Liver (tissue), 9 donors: Measurements from ENCODE around the gene PCF11. TPM values are rescaled to one million over a fixed set of nuclear protein-coding genes. Genes with fewer than 3 reads are reported as not detected.

Source experiments
- DNase-seq: peaks from one replicate; pipeline ENCODE4 v3.0.0-alpha.2; 2017; ENCODE audit warnings: low spot score
- H3K27ac ChIP-seq, 2 donors: one replicate each; pipeline ENCODE4 v1.7.0; 2013; ENCODE audit warnings: inconsistent platforms in 2 of 2, low read length in 2 of 2, control low read depth in 1 of 2, low read depth in 1 of 2, mild to moderate bottlenecking in 1 of 2
- H3K27me3 ChIP-seq, 4 donors: one replicate each; pipeline versions ENCODE4 v1.6.1 to v1.7.0; 2013; ENCODE audit warnings: low read length in 3 of 4, inconsistent platforms in 1 of 4, mild to moderate bottlenecking in 1 of 4, moderate library complexity in 1 of 4; ENCODE audit not compliant: control insufficient read depth in 4 of 4, insufficient read depth in 4 of 4
- H3K36me3 ChIP-seq, 4 donors: one replicate each; pipeline versions ENCODE4 v1.6.1 to v1.7.0; 2013; ENCODE audit warnings: low read length in 3 of 4, mild to moderate bottlenecking in 3 of 4, low read depth in 1 of 4, moderate library complexity in 1 of 4; ENCODE audit not compliant: control insufficient read depth in 4 of 4, insufficient read depth in 3 of 4
- H3K4me1 ChIP-seq, 4 donors: one replicate each; pipeline versions ENCODE4 v1.6.1 to v1.7.0; 2013; ENCODE audit warnings: low read length in 3 of 4, mild to moderate bottlenecking in 3 of 4, moderate library complexity in 1 of 4; ENCODE audit not compliant: control insufficient read depth in 4 of 4, insufficient read depth in 4 of 4
- H3K4me3 ChIP-seq, 3 donors: one replicate each; pipeline versions ENCODE4 v1.6.1 to v1.7.0; 2013; ENCODE audit warnings: low read length in 3 of 3, control low read depth in 1 of 3, low read depth in 1 of 3, mild to moderate bottlenecking in 1 of 3
- H3K9ac ChIP-seq, 2 donors: one replicate each; pipeline ENCODE4 v1.7.0; 2013; ENCODE audit warnings: low read length in 2 of 2, mild to moderate bottlenecking in 2 of 2, moderate library complexity in 2 of 2, control low read depth in 1 of 2, low read depth in 1 of 2
- H3K9me3 ChIP-seq, 4 donors: one replicate each; pipeline versions ENCODE4 v1.6.1 to v1.7.0; 2013; ENCODE audit warnings: low read length in 3 of 4; ENCODE audit not compliant: control insufficient read depth in 4 of 4
- EGR1 ChIP-seq, 2 donors: IDR thresholded peaks; 2 replicates each; pipeline ENCODE4 v1.6.1; 2016 to 2018; ENCODE audit warnings: antibody characterized with exemption in 2 of 2, low read depth in 2 of 2
- FOXA1 ChIP-seq: IDR thresholded peaks from 2 replicates; pipeline ENCODE4 v1.6.1; 2016; ENCODE audit warnings: antibody characterized with exemption
- FOXA2 ChIP-seq: IDR thresholded peaks from 2 replicates; pipeline ENCODE4 v1.6.1; 2016; ENCODE audit warnings: antibody characterized with exemption
- HNF4A ChIP-seq, 2 donors: conservative IDR thresholded peaks; 2 replicates each; pipeline ENCODE4 v1.6.1; 2016; ENCODE audit warnings: antibody characterized with exemption in 2 of 2, mild to moderate bottlenecking in 2 of 2
- NR2F2 ChIP-seq: IDR thresholded peaks from 2 replicates; pipeline ENCODE4 v1.6.1; 2016; ENCODE audit warnings: antibody characterized with exemption
- RAD21 ChIP-seq, 2 donors: IDR thresholded peaks; 2 replicates each; pipeline ENCODE4 v1.6.1; 2016; ENCODE audit warnings: antibody characterized with exemption in 2 of 2, mild to moderate bottlenecking in 2 of 2
- RXRA ChIP-seq, 2 donors: IDR thresholded peaks; 2 replicates each; pipeline ENCODE4 v1.6.1; 2017 to 2018; ENCODE audit warnings: antibody characterized with exemption in 2 of 2, mild to moderate bottlenecking in 1 of 2
- SP1 ChIP-seq: IDR thresholded peaks from 2 replicates; pipeline ENCODE4 v1.6.1; 2018; ENCODE audit warnings: antibody characterized with exemption, mild to moderate bottlenecking
- TAF1 ChIP-seq: conservative IDR thresholded peaks from 2 replicates; pipeline ENCODE4 v1.6.1; 2016; ENCODE audit warnings: antibody characterized with exemption, mild to moderate bottlenecking
- YY1 ChIP-seq: IDR thresholded peaks from 2 replicates; pipeline ENCODE4 v1.6.1; 2016; ENCODE audit warnings: antibody characterized with exemption, mild to moderate bottlenecking
- WGBS: extraction: QIAGEN DNeasy Blood & Tissue Kit; methylation state at CpG from one replicate; pipeline ENCODE4 v1.1.7; 2013; 5-methylcytosine and 5-hydroxymethylcytosine counted together
- polyA plus RNA-seq, 2 donors: library from polyadenylated mRNA; stranded (reverse) in 1 of 2; unstranded in 1 of 2; fragments of 200-250 nt in 1 of 2; fragments of >200 nt in 1 of 2; fragmentation: Nextera tagmentation in 1 of 2; extraction: Ambion mirVana in 1 of 2; gene quantifications; one replicate each; pipeline versions ENCODE4 v1.2.1 to v1.2.3, GENCODE V29; 2013 to 2015
- total RNA-seq, 2 donors: library from RNA; depleted of rRNA; stranded (reverse); fragments of >200 nt; gene quantifications; one replicate each; pipeline ENCODE4 v1.2.3, GENCODE V29; 2014
- TF ChIP-seq, protein P1 (sequence below): IDR thresholded peaks from 2 replicates; pipeline ENCODE4 v1.6.1; 2016; ENCODE audit warnings: antibody characterized with exemption
- TF ChIP-seq, protein P2 (sequence below): IDR thresholded peaks from 2 replicates; pipeline ENCODE4 v1.6.1; 2016; ENCODE audit warnings: antibody characterized with exemption
- TF ChIP-seq, protein P3 (sequence below): IDR thresholded peaks from 2 replicates; pipeline ENCODE4 v1.6.1; 2016; ENCODE audit warnings: antibody characterized with exemption, mild to moderate bottlenecking
- TF ChIP-seq, protein P4 (sequence below): IDR thresholded peaks from 2 replicates; pipeline ENCODE4 v1.6.1; 2016; ENCODE audit warnings: antibody characterized with exemption
- TF ChIP-seq, protein P5 (sequence below): fragments of 150-350 bp; IDR thresholded peaks from 2 replicates; pipeline ENCODE4 v1.5.1; 2017; ENCODE audit warnings: improper control_type of control experiment, low read depth, low read length; ENCODE audit not compliant: missing input control
- donor health status: healthy.
- donor health status: healthy.
- donor health status: healthy.
- donor health status: healthy.
- donor health status: healthy.

PCF11 gene
- total and polyA plus RNA-seq, 4 donors, result 5.9 to 39.7 (median 19.0) TPM

DNA sequence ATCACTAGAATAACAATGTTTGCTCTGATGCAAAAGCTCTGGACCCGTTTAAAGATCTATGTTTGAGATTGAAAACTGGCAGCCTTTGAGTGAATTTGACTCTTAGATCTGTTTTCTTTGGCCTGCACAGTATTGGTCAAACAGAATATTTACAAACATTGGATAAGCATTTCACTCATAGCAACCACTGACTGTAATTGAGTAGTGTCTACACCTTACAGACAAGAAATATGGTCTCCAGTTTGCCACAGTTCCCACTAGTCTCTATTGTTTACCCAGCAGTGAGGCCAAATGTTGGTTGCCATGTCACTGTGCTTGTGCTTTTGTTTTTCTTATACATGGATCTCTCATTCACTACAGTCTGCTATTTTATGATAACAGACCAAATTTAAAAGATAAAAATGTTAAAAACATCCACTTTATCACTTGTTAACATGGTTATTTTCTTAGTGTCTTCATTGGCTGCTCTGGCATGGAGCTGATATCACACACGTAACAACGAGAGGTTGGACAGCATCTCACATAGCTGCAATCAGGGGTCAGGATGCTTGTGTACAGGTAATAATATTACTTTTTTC, 48.8 kb downstream of the PCF11 start:
- H3K4me3 ChIP-seq, result no peak overlapping the region
- no peaks in the 10 kb centered on the region for H3K4me1 ChIP-seq
- no peaks in the 10 kb centered on the region for H3K27me3 ChIP-seq
- DNase-seq, result no peak
- TF ChIP-seq, protein P1, sequence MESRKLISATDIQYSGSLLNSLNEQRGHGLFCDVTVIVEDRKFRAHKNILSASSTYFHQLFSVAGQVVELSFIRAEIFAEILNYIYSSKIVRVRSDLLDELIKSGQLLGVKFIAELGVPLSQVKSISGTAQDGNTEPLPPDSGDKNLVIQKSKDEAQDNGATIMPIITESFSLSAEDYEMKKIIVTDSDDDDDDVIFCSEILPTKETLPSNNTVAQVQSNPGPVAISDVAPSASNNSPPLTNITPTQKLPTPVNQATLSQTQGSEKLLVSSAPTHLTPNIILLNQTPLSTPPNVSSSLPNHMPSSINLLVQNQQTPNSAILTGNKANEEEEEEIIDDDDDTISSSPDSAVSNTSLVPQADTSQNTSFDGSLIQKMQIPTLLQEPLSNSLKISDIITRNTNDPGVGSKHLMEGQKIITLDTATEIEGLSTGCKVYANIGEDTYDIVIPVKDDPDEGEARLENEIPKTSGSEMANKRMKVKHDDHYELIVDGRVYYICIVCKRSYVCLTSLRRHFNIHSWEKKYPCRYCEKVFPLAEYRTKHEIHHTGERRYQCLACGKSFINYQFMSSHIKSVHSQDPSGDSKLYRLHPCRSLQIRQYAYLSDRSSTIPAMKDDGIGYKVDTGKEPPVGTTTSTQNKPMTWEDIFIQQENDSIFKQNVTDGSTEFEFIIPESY, result no peak
- TF ChIP-seq RAD21 (IDR thresholded peaks at IDR 0.05) (no peak), HNF4A (conservative IDR thresholded peaks at IDR 0.05) (no peak), RXRA (IDR thresholded peaks at IDR 0.05) (no peak), FOXA1 (no peak), NR2F2 (no peak), SP1 (no peak), YY1 (no peak), FOXA2 (no peak), EGR1 (IDR thresholded peaks at IDR 0.05; ENCODE audit: low read depth in 2 of 2) (no peak)
- TF ChIP-seq, protein P2, sequence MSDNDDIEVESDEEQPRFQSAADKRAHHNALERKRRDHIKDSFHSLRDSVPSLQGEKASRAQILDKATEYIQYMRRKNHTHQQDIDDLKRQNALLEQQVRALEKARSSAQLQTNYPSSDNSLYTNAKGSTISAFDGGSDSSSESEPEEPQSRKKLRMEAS, result no peak
- TF ChIP-seq, protein P3, sequence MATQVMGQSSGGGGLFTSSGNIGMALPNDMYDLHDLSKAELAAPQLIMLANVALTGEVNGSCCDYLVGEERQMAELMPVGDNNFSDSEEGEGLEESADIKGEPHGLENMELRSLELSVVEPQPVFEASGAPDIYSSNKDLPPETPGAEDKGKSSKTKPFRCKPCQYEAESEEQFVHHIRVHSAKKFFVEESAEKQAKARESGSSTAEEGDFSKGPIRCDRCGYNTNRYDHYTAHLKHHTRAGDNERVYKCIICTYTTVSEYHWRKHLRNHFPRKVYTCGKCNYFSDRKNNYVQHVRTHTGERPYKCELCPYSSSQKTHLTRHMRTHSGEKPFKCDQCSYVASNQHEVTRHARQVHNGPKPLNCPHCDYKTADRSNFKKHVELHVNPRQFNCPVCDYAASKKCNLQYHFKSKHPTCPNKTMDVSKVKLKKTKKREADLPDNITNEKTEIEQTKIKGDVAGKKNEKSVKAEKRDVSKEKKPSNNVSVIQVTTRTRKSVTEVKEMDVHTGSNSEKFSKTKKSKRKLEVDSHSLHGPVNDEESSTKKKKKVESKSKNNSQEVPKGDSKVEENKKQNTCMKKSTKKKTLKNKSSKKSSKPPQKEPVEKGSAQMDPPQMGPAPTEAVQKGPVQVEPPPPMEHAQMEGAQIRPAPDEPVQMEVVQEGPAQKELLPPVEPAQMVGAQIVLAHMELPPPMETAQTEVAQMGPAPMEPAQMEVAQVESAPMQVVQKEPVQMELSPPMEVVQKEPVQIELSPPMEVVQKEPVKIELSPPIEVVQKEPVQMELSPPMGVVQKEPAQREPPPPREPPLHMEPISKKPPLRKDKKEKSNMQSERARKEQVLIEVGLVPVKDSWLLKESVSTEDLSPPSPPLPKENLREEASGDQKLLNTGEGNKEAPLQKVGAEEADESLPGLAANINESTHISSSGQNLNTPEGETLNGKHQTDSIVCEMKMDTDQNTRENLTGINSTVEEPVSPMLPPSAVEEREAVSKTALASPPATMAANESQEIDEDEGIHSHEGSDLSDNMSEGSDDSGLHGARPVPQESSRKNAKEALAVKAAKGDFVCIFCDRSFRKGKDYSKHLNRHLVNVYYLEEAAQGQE, result no peak
- TF ChIP-seq, protein P4, sequence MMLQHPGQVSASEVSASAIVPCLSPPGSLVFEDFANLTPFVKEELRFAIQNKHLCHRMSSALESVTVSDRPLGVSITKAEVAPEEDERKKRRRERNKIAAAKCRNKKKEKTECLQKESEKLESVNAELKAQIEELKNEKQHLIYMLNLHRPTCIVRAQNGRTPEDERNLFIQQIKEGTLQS, result no peak
- H3K27ac ChIP-seq, result no peak overlapping the region
- no peak overlapping the region for H3K9ac ChIP-seq
- no peaks in the 10 kb centered on the region for H3K9me3 ChIP-seq
- 78% methylated on average over 3 of the region's 3 CpGs for WGBS
- H3K36me3 ChIP-seq, result peaks cover 0 to 2% (median 0%) of the 10 kb centered on the region in 4 donors

DNA sequence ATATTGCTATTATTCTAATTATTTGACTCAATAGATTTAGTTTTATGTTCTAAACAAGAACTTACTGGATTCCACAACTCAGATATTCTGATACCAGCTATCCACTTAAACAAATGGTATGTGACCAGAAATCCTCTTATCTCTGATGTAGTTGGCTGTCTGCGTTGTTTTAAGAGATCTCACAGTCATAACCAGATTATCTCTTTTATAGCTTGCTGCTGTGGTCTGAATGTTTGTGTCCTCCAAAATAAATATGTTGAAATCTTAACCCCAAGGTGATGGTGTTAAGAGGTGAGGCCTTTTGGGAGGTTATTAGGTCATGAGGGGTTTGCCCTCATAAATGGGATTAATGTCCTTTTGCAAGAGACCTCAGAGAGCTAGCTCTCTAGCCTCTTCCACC, 49.3 kb downstream of the PCF11 start:
- Histone ChIP-seq H3K9ac (no peak overlapping the region), H3K4me1 (no peaks in the 10 kb centered on the region), H3K9me3 (no peaks in the 10 kb centered on the region), H3K27me3 (no peaks in the 10 kb centered on the region), H3K36me3 (peaks cover 0 to 2% (median 0%) of the 10 kb centered on the region in 4 donors), H3K27ac (no peak overlapping the region), H3K4me3 (no peak overlapping the region)
- 86% methylated on average over 1 of the region's 1 CpG for WGBS
- DNase-seq, result no peak
- TF ChIP-seq, protein P1, result no peak
- no peak for TF ChIP-seq HNF4A (conservative IDR thresholded peaks at IDR 0.05)
- TF ChIP-seq NR2F2, result no peak
- TF ChIP-seq, protein P2, result no peak
- TF ChIP-seq RXRA (IDR thresholded peaks at IDR 0.05), result no peak
- no peak for TF ChIP-seq SP1
- no peak for TF ChIP-seq YY1
- TF ChIP-seq, protein P3, result no peak
- no peak for TF ChIP-seq FOXA2
- TF ChIP-seq, protein P4, result no peak
- no peak for TF ChIP-seq RAD21 (IDR thresholded peaks at IDR 0.05)
- TF ChIP-seq FOXA1, result no peak
- no peak for TF ChIP-seq TAF1
- TF ChIP-seq EGR1 (IDR thresholded peaks at IDR 0.05; ENCODE audit: low read depth in 2 of 2), result no peak
- TF ChIP-seq, protein P5, sequence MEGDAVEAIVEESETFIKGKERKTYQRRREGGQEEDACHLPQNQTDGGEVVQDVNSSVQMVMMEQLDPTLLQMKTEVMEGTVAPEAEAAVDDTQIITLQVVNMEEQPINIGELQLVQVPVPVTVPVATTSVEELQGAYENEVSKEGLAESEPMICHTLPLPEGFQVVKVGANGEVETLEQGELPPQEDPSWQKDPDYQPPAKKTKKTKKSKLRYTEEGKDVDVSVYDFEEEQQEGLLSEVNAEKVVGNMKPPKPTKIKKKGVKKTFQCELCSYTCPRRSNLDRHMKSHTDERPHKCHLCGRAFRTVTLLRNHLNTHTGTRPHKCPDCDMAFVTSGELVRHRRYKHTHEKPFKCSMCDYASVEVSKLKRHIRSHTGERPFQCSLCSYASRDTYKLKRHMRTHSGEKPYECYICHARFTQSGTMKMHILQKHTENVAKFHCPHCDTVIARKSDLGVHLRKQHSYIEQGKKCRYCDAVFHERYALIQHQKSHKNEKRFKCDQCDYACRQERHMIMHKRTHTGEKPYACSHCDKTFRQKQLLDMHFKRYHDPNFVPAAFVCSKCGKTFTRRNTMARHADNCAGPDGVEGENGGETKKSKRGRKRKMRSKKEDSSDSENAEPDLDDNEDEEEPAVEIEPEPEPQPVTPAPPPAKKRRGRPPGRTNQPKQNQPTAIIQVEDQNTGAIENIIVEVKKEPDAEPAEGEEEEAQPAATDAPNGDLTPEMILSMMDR, result no peak
